IMR-90 (cell line): ENCODE measurements around the gene RAB28.

Source experiments
- FOS ChIP-seq: fragments of 150-350 bp; IDR thresholded peaks from 2 replicates; pipeline ENCODE4 v1.6.1; 2016; ENCODE audit warnings: low read depth, low read length
- POLR2A ChIP-seq: IDR thresholded peaks from 2 replicates; pipeline ENCODE4 v1.6.1; 2012; ENCODE audit warnings: mild to moderate bottlenecking, low read depth, low read length
- TF ChIP-seq, protein P1 (sequence below): conservative IDR thresholded peaks from 2 replicates; pipeline ENCODE4 v1.5.1; 2012; ENCODE audit warnings: mild to moderate bottlenecking, low read depth, low read length, improper control_type of control experiment

DNA sequence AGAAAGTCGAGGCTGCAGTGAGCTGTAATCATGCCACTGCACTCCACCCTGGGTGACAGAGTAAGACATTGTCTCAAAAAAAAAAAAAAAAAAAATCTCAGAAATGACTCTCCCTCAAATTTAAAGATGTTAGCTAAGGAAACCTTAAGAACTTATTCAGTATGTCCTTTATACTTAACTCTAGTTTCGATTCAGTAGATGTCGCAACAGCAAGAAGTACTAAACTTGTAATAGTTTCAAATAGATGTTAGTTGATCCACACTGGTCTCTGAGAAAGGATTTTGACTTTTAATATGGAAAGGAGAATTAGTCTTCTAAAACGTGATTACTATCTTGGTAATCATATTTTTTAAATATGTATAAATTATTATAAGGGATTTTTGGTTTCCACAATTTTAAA lies 30.6 kb upstream of the RAB28 start:
- TF ChIP-seq, protein P1, sequence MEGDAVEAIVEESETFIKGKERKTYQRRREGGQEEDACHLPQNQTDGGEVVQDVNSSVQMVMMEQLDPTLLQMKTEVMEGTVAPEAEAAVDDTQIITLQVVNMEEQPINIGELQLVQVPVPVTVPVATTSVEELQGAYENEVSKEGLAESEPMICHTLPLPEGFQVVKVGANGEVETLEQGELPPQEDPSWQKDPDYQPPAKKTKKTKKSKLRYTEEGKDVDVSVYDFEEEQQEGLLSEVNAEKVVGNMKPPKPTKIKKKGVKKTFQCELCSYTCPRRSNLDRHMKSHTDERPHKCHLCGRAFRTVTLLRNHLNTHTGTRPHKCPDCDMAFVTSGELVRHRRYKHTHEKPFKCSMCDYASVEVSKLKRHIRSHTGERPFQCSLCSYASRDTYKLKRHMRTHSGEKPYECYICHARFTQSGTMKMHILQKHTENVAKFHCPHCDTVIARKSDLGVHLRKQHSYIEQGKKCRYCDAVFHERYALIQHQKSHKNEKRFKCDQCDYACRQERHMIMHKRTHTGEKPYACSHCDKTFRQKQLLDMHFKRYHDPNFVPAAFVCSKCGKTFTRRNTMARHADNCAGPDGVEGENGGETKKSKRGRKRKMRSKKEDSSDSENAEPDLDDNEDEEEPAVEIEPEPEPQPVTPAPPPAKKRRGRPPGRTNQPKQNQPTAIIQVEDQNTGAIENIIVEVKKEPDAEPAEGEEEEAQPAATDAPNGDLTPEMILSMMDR: no peak
- TF ChIP-seq FOS: no peak
- TF ChIP-seq POLR2A: no peak
